Measurements from ENCODE around the gene PRKAR1B. TPM values are rescaled to one million over a fixed set of nuclear protein-coding genes. Genes with fewer than 3 reads are reported as not detected.

Gene PRKAR1B
- total RNA-seq, 1 experiment from 2014 or later, result 43.3 TPM

GRCh38 chr7:595621-596010 is 131.5 kb downstream of the PRKAR1B start:
- Histone ChIP-seq H3T11ph (ENCODE audit: low read length) (no peak overlapping the region), H4K20me1 (ENCODE audit: control insufficient read depth, insufficient read depth, insufficient read length) (no peaks in the 10 kb centered on the region), H3K4me2 (ENCODE audit: insufficient read depth, insufficient read length, low read length) (no peak overlapping the region), H2BK15ac (ENCODE audit: low read depth, low read length) (no peak overlapping the region), H3K9ac (ENCODE audit: extremely low read depth, insufficient read length, low read length) (no peak overlapping the region), H4K91ac (ENCODE audit: insufficient read length, low read depth, low read length) (no peak overlapping the region), H3K9me3 (ENCODE audit: control insufficient read depth, low read depth, low read length) (no peaks in the 10 kb centered on the region), H3K4ac (ENCODE audit: low read depth, low read length) (no peak overlapping the region), H3K14ac (ENCODE audit: insufficient read depth, low read length) (no peak overlapping the region; the same call in 1 of the 2 replicates), H3K23ac (ENCODE audit: insufficient read length, low read depth, low read length) (no peak overlapping the region), H3K79me2 (ENCODE audit: insufficient read depth, low read length) (no peaks in the 10 kb centered on the region), H3K79me1 (ENCODE audit: insufficient read depth, low read depth, low read length, poor library complexity, severe bottlenecking) (no peaks in the 10 kb centered on the region), H2BK120ac (ENCODE audit: low read depth, low read length, poor library complexity, severe bottlenecking) (no peak overlapping the region), H4K8ac (replicated peaks; ENCODE audit: insufficient read length, low read depth, low read length) (no peak overlapping the region), H2AK5ac (ENCODE audit: insufficient read length, low read length) (no peak overlapping the region), H2AFZ (ENCODE audit: low read length) (no peak overlapping the region), H3K56ac (ENCODE audit: insufficient read length, low read depth, low read length) (no peak overlapping the region), H3K18ac (ENCODE audit: insufficient read length, low read depth, low read length) (no peak overlapping the region), H2BK20ac (ENCODE audit: low read depth, low read length, poor library complexity, severe bottlenecking) (no peak overlapping the region), H4K5ac (ENCODE audit: insufficient read length, low read depth, low read length) (no peak overlapping the region), H3K23me2 (ENCODE audit: insufficient read length, low read depth, low read length, poor library complexity, severe bottlenecking) (no peaks in the 10 kb centered on the region), H2BK5ac (ENCODE audit: insufficient read length, low read length) (no peak overlapping the region), H3K27me3 (ENCODE audit: insufficient read depth, low read length) (no peaks in the 10 kb centered on the region), H3K4me1 (ENCODE audit: insufficient read depth, low read length) (no peaks in the 10 kb centered on the region), H3K27ac (ENCODE audit: insufficient read length, low read depth, low read length) (no peak overlapping the region), H2BK12ac (ENCODE audit: insufficient read length, low read depth, low read length) (no peak overlapping the region)
- H3K9me3 Mint-ChIP-seq, result no peaks in the 10 kb centered on the region
- peaks cover 5 to 12% (median 7%) of the 10 kb centered on the region in 3 experiments for H3K36me3 Mint-ChIP-seq (ENCODE audit: insufficient read depth in 1 of 3, low read depth in 3 of 3)
- TF ChIP-seq CTCF (conservative IDR thresholded peaks at IDR 0.05), result no peak
- WGBS (ENCODE audit: extremely low coverage, insufficient read length, low lambda C conversion rate), result no CpG with 5 or more reads among the region's 10 CpGs
- peaks cover 2 to 9% of the 10 kb centered on the region in 2 experiments; a peak in 2 of 4 replicates for H3K4me1 Mint-ChIP-seq
- H3K27me3 Mint-ChIP-seq (ENCODE audit: low read depth), result no peaks in the 10 kb centered on the region
- H3K4me3 Mint-ChIP-seq, result no peak overlapping the region
- no peak for DNase-seq
- H3K27ac Mint-ChIP-seq, result 0 out of 7 replicates have a peak overlapping the region, but pooled peaks of 1 of the 3 experiments have one; percentile 53
